Amniotic epithelial cell (primary cell): Measurements from ENCODE around the gene PPP1R3E.

Experiments used
- DNase-seq: peaks from one replicate; pipeline ENCODE4 v3.0.0-alpha.2; 2010; ENCODE audit warnings: low read depth

Gene PPP1R3E

DNA sequence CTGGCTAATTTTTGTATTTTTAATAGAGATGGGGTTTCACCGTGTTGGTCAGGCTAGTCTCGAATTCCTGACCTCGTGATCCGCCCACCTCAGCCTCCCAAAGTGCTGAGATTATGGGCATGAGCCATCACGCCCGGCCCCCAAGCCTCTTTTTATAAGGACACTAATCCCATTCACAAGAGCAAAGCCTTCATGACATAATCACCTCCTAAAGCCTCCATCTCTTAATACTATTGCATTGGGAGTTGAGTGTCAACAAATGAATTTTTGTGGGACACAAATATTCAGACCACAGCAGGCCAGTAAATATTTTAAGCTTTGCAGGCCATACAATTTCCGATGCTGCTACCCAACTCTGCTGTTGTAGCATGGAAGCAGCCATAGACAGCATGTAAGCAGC, 54.1 kb downstream of the PPP1R3E start:
- DNase-seq = no peak
